Skin of body (tissue), 2 donors: ENCODE results near the gene DISP2. TPM values are rescaled to one million over a fixed set of nuclear protein-coding genes. Genes with fewer than 3 reads are reported as not detected.
A peak's percentile ranks its signal among the peaks of the same experiment; 100 is the strongest.

Experiments
- DNase-seq: peaks from one replicate; lab custom pipeline; 2025; lab: John Stamatoyannopoulos, UW
- total RNA-seq: library from RNA; depleted of rRNA; stranded (reverse); fragments of >200 nt; gene quantifications from one replicate; pipeline ENCODE4 v1.2.3, GENCODE V29; 2014

Gene DISP2
- total RNA-seq, 1 donor from 2014 or later: 0.79 TPM

- no peak for DNase-seq
Measured at GRCh38 chr15:40328176-40328575, 29.8 kb upstream of the DISP2 start.

GRCh38 chr15:40328751-40329150 lies 29.3 kb upstream of the DISP2 start:
- DNase-seq: no peak

- no peak for DNase-seq
Measured at GRCh38 chr15:40329804-40330203, 28.2 kb upstream of the DISP2 start.

- DNase-seq: no peak
Measured at GRCh38 chr15:40330368-40330836, 27.6 kb upstream of the DISP2 start.

GRCh38 chr15:40331026-40331425 lies 27.0 kb upstream of the DISP2 start:
- DNase-seq: no peak

- no peak for DNase-seq
Measured at GRCh38 chr15:40331637-40332036, 26.4 kb upstream of the DISP2 start.

- DNase-seq: no peak
Measured at GRCh38 chr15:40332113-40332781, 25.8 kb upstream of the DISP2 start.

- peak; percentile 54 for DNase-seq
Measured at GRCh38 chr15:40333922-40334492, 24.0 kb upstream of the DISP2 start.

- no peak for DNase-seq
Measured at GRCh38 chr15:40334541-40334940, 23.5 kb upstream of the DISP2 start.

GRCh38 chr15:40334941-40335795 lies 22.9 kb upstream of the DISP2 start:
- no peak for DNase-seq

- DNase-seq: no peak
Measured at GRCh38 chr15:40335938-40336743, 21.9 kb upstream of the DISP2 start.

GRCh38 chr15:40336744-40337122 lies 21.3 kb upstream of the DISP2 start:
- no peak for DNase-seq

GRCh38 chr15:40337597-40337996 lies 20.4 kb upstream of the DISP2 start:
- no peak for DNase-seq

GRCh38 chr15:40338041-40338657 lies 19.9 kb upstream of the DISP2 start:
- DNase-seq: peak; percentile 12

- DNase-seq: peak; percentile 11
Measured at GRCh38 chr15:40338921-40339620, 18.9 kb upstream of the DISP2 start.

GRCh38 chr15:40339621-40339945 lies 18.4 kb upstream of the DISP2 start:
- DNase-seq: no peak

GRCh38 chr15:40340038-40340739 lies 17.8 kb upstream of the DISP2 start:
- peak; percentile 25 for DNase-seq

- DNase-seq: peak; percentile 50
Measured at GRCh38 chr15:40340740-40341400, 17.1 kb upstream of the DISP2 start, which contains the start of gene CCDC9B. TSS of gene CCDC9B (minus strand) at chr15:40340939. CDS start at chr15:40340819, 120 bp downstream.
